GM21515 (cell line): Measurements from ENCODE around the gene CDSN.
"Not testable (repeated sequence)": the region's sequence is repeated elsewhere in the genome, so short reads cannot be mapped to it uniquely, and the experiment has no call there.

Experiments used
- ATAC-seq: cut with Tn5 transposase; IDR thresholded peaks from one replicate; pipeline ENCODE4 v1.9.1; 2021; ENCODE audit not compliant: unreplicated experiment

Gene CDSN, protein sequence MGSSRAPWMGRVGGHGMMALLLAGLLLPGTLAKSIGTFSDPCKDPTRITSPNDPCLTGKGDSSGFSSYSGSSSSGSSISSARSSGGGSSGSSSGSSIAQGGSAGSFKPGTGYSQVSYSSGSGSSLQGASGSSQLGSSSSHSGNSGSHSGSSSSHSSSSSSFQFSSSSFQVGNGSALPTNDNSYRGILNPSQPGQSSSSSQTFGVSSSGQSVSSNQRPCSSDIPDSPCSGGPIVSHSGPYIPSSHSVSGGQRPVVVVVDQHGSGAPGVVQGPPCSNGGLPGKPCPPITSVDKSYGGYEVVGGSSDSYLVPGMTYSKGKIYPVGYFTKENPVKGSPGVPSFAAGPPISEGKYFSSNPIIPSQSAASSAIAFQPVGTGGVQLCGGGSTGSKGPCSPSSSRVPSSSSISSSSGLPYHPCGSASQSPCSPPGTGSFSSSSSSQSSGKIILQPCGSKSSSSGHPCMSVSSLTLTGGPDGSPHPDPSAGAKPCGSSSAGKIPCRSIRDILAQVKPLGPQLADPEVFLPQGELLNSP

DNA sequence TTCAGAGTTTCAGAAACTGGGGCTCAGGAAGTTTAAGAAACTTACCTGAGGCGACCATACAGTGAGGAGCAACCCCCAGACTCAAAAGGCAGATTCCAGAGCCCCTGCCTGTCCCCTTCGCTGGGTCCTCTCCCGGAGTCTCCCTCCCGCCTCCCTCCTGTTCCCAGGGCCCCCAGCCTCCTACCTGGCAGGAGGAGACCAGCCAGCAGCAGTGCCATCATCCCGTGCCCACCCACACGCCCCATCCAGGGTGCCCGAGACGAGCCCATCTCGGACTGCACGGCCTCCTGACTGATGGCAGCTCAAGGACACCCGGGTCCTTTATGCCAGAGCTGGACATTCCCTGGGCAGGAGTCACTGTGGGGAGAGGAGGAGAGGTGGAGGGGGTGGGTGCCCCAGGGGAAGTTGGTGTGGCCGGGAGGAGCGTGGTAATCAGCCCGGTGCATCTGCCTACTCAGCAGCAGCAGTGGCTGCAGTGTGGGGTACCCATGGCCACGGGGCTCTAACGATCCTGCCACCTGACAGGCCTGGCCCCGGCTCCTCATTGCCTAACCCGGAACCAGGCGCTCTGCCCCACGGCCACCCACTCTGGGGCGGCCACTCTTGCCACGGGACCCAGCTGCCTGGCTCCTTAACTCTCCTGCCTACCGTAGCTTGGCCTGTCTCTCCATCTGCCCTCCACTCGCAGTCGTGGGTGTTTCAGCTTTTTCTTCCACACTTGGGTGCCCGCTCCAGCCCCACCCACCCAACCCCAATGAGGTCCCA is at the start of gene CDSN:
CDSN (minus strand) TSS at position 296 of the 765 bp plus-strand sequence; CDS start at position 269, 27 bp downstream.
- ATAC-seq, result no peak

DNA sequence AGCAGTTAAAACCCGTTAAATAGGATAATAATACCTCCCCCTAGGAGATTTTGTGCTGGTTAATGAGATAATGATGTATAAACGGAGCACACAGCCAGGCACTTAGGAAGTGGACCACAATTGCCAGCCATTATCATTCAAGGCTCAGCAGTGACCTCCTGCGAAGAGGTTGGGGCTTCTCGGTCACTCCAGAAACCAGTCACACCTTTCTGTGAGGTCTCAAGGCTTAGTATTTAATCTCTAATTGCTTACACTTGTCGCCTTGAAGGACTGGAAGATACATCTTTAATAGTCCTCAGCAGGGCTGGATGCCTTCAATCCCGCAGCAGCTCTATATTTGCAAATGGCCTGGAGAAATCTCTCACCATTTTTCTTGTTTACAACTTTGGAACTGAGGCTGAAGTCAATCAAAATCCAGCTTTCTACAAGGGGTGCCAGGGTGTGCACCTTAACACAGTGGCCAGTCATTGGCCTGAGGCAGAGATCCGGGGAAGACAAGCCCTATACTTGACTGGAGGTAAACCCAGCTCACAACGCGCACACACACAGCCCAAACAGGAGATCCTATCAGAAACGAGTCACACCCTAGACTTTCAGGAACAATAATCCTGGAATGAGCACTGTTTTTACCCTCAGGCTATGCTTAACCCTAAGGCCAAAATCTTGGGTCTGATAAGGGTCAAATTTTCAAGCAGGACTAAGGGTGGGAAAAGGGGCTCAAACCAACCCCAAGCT is 49.0 kb upstream of the CDSN start:
- no peak for ATAC-seq

DNA sequence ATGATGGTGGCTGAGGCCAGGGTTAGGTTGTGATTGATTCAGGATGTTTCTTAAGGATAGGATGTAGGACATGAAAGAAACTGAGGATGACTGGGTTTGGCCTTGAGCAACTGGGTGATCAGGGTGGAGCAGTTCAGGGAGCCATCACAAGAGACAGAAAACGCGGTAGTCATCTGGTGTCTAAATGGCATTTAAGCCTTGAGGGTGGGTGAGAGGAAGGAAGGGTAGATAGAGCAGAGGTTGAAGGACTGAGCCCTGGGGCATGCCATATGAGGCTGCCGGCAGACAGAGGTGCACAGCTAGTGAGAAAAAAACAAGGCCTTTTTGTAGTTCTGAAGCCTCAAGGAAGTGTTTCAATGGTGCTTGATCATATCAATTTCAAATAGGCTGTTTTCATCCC is 48.4 kb upstream of the CDSN start:
- no peak for ATAC-seq

DNA sequence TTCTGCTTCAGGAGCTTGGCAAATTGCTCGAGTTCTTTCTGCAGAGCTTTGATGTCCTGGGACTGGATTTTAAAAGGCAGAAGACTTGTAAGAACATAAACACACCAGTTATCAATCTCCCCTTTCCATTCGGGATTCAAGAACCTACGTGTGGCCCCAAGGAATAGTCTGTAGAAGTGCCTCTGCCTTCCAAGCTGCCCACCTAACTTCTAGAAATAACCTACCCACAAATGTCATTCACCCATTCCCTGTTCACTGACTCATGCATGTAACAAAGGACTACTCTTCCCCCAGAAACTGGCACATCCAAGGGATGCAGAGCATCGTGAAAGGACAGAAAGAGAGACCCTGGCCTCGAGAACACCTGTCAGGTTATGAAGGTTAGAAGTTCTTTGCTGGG is 45.7 kb upstream of the CDSN start:
- ATAC-seq, result no peak

DNA sequence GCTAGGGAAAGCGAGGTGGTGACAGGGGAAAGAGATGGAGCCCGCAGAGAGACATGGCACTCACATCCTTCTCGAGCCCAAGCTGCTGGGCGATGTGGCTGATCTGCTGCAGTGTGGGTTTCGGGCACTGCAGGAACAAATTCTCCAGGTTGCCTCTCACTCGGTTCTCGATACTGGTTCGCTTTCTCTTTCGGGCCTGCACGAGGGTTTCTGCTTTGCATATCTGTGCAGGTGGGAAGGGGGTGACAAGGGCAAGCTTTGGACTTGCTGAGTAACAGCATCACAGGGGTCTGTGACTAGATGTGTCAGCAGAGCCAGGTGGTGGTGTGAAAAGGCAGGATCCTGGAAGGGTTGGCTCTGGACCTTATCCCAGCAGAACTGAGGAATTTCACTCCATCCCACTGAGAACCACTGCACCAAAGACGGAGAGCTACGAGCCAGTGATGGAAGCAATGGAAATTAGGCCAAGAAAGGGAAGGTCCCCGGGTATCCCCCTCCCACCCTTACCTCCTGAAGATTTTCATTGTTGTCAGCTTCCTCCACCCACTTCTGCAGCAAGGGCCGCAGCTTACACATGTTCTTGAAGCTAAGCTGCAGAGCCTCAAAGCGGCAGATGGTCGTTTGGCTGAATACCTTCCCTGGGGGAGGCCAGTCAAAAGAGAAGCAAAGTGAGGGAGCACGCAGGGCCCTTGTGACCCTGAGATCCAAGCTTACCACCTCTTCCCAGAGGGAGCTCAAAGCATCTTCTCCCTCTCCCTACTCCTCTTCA is 45.0 kb upstream of the CDSN start:
- peak; percentile 61 for ATAC-seq

DNA sequence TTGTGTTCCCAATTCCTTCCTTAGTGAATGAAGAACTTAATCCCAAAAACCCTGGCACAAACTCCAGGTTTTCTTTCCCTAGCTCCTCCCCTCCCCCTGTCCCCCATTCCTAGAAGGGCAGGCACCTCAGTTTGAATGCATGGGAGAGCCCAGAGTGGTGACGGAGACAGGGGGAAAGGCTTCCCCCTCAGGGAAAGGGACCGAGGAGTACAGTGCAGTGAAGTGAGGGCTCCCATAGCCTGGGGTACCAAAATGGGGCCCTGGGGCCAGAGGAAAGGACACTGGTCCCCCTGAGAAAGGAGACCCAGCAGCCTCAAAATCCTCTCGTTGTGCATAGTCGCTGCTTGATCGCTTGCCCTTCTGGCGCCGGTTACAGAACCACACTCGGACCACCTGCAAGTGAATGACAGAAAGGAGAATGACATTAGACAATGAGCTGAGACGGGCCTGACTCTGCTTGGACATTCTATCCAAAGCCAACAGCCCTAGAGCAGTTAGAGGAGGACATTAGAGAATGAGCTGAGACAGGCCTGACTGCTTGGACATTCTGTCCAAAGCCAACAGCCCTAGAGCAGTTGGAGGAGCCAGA is 44.3 kb upstream of the CDSN start:
- ATAC-seq, result not testable (repeated sequence)

DNA sequence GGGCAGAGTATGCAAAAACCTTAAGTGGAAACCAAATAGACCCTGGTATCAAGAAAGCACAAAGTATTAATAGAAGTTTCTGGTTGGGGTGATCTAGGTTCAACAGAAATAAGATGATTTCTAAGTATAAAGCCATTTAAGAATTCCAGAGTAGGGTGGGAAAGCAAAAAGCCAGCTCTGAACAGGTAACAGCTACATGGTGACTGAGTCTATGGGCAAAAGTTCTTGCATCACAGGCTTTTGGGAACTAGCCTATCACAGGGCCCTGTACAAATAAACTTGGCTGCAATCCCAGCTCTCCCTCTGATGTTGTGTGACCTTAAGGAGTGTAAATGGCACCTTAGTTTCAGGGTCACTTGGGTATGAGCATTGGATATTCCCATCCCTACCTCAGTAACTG is 43.7 kb upstream of the CDSN start:
- no peak for ATAC-seq

DNA sequence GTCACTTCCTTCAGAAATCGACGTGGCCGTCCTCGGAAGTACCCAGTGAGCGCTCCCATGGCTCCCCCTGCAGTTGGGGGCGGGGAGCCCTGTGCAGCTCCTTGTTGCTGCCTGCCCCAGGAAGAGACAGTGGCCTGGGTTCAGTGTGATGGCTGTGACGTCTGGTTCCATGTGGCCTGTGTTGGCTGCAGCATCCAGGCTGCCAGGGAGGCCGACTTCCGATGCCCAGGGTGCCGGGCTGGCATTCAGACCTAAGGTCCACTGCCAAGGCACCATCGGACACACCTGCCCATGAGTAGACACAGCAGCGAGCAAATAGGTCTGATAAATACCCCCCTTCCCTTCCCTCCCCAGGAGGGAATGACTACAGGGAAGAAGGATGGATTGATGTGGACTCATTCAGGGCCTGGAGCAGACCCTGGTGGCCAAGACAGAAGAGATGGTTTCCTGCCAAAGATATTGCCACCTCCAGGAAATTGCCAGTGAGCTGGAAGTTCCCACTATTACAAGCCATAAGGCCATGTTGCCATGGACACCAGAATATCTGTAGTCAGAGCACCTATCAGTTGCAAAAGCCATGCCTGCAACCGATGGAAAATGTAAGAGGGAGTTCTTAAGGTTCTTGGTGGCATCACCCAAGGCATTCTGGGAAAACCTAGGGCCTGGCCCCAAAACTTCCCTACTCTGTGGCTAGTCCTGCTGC is 42.4 kb upstream of the CDSN start:
- ATAC-seq, result no peak

DNA sequence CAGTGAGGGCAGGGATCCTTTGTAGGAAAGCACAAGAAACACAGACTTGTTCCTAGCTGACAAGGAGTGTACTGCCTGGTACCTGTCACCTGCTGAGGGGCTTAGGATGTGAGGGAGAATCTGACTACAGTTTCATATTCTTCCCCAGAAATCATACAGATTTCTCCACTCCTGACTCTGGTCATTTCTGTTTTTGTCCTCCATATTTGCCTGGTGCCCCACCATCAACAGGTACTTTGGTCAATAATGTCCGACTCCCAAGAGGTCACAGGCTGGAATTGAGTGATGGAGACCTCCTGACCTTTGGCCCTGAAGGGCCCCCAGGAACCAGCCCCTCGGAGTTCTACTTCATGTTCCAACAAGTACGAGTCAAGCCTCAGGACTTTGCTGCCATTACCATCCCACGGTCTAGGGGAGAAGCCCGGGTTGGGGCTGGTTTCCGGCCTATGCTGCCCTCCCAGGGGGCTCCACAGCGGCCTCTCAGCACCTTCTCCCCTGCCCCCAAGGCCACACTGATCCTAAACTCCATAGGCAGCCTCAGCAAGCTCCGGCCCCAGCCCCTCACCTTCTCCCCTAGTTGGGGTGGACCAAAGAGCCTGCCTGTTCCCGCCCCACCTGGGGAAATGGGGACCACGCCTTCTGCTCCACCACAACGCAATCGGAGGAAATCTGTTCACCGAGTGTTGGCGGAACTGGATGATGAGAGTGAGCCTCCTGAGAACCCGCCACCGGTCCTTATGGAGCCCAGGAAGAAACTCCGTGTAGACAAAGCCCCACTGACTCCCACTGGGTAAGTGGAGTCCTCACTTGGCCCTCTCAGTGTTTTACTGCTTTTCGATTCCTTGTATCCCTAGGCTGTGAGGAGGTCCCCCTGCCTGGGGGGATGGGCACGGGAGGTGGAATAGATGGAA is 41.2 kb upstream of the CDSN start:
- no peak for ATAC-seq

DNA sequence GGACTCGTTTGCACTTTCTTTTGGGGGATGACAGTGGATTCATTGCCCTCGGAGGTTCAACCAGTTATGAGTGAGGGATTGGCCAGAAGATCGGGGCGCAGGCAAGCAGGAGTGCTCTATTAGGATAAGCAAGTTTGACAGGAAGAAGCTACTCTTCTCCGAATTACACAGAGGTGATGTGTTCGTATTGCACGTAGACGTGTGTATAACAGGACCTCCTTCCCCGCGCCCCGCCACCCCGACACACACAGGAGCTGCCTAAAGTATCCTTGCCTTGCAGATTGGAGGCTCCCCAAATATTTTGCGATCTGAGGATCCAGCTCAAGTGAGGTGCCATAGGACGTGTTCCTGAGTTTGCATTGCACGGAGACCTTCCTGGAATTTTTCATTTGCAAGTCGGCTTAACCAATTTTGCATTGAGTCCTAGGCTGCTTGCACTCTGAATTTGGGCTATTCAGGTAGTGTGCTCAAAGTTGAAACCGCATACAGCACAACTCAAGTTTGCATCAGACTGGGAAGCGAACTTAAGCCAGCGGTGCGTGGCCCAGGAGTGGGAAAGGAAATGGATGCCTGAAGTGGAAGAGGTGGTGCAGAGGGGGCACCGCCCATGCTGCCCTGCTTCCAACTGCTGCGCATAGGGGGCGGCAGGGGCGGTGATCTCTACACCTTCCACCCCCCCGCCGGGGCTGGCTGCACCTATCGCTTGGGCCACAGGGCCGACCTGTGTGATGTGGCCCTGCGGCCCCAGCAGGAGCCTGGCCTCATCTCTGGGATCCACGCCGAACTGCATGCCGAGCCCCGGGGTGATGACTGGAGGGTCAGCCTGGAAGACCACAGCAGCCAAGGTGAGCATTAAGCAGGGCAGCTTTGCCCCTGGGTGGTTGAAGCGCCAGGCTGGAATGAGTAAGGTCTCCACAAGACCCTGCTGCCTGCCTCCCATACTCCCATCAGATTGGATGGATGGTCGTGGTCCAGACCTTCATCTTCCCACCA is 38.9 kb upstream of the CDSN start:
- peak; percentile 4 for ATAC-seq

DNA sequence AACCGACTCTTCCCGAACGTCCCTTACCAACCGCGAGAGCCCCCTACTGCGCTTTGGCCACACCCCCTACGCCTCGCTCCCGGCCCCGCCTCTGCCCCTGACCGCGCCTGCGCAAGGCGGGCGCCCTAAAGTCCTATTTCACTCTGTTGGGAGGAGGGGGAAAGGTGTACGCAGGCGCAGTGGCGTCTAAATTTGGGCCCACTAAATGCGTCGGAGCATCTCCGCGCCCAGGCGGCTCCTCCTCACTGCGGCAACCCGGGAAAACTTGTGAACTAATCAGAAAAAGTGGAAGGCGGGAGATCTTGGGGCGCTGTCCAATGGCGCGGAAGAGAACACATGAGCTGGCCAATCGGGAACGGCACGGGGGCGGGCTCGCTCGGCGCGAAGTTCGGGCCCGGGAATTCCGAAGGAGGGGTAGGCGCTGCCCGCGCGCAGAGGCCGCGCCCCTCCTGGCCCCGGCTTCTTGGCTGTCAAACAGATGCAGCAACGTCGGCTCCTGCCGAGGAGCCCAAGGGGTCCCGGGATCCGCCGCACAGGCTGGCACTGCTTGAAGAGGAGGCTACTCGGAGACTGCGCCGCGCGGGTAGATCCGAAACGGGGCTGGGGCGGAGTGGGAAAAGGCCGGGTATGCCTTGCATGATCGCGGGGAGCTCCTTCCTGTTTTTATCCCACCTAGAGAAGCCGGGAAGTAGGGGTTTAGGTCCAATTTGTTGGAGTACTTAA is 38.1 kb upstream of the CDSN start, which contains the start of gene TCF19:
TCF19 (plus strand) TSS at position 450 of the 723 bp plus-strand sequence. CDS start 881 bp downstream, outside the sequence.
- ATAC-seq, result peak; percentile 77

DNA sequence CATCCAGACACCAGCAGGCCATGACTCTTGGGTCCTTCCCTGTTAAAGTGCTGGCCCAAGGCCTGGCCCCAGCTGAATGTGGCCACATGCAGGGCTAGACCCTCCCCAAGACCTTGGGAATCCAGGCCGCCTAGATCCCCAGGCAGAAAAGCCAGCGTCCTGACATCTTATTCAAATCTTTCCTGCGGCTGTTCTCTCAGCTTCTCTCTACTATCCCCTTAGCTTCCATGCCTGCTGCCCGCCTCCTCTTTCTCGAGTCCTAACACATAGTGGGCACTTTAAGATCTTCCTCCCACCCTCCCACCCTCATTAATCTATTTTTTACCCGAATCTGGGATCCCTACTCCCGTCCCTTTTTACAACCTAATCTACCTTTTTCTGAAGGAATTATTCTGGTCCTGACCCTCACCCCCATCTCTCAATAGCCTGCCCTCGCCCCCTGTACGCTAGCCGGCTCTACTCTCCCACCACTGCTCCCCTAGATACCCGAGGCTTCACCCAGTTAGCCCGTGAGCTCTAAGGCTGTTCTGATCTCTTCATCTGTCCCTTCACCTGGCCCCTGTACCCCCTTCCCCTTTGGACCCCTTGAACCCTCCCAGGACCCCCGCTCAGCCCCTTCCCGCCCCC is 37.4 kb upstream of the CDSN start, which contains the start of gene CCHCR1:
CCHCR1 (minus strand) TSS at position 290 of the 627 bp plus-strand sequence; CDS start at position 88, 202 bp downstream.
- ATAC-seq, result no peak

DNA sequence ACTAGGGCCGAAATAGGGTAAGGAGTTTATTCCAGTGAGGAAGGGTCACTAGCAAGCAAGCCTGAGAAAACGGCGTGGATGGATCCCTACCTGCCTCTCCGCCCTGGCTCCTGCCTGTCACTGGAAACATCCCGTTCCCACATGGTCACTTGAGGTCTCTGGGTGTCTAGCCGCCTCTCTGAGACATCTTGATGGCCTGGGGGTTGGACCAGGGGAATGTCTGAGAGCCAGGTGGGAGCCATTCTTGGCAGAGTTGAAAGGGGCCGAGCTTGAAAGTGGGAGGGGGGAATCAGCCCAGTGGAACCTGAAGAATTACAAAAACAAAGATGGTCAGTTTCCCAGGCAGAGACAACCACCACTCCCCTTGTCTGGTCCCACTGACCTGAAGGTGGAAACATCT is 36.4 kb upstream of the CDSN start:
- no peak for ATAC-seq

DNA sequence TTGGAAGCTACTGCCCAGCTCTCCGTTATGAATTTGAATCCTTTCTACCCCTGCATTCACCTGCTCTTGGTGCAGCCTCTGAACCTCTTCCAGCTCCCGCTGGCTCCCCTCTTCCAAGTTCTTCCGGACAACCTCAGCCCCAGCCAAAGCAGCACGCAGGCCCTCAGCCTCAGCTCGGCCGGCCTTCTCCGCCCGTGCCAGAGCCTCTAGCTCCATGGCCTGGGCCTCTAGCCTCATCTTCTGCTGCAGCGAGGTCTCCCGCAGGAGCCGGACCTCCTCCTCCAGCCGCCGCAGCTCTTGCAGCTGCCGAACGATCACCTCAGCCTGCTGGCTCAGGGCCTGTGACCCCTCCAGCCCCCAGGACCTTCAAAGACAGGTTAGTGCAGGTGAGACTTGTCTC is 34.2 kb upstream of the CDSN start:
- ATAC-seq, result no peak

DNA sequence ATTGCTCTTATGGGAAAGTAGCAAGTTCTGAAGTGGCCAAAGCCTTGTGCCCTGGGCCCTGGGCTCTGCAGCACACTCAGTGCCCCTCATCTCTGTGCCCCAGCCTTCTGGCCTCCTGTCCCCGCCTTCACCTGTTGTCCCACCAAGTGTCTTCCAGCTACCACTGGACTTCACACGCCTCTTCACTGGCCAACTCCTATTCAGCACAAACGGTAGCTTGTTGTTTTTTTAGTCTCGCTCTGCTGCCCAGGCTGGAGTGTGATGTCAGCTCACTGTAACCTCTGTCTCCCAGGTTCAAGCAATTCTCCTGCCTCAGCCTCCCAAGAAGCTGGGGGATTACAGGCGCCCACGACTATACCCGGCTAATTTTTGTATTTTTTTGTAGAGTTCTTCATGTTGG is 32.5 kb upstream of the CDSN start:
- ATAC-seq, result no peak
